SJCRH30 (cell line): ENCODE results near the gene MAP3K2. TPM values are rescaled to one million over a fixed set of nuclear protein-coding genes. Genes with fewer than 3 reads are reported as not detected.

Experiments used
- DNase-seq, 2 experiments: peaks; one replicate each; pipeline ENCODE4 v3.0.0-alpha.2; 2015 to 2020
- H3K27ac ChIP-seq: fragments of 250-450 bp; sonication (Bioruptor Pico); 2 replicates; pipeline ENCODE4 v1.5.1; 2020; ENCODE audit warnings: mild to moderate bottlenecking, moderate library complexity
- H3K27me3 ChIP-seq: fragments of 250-450 bp; sonication (Bioruptor Pico); 2 replicates; pipeline ENCODE4 v1.5.1; 2020; ENCODE audit warnings: mild to moderate bottlenecking, moderate library complexity
- H3K36me3 ChIP-seq: fragments of 250-450 bp; sonication (Bioruptor Pico); 2 replicates; pipeline ENCODE4 v1.5.1; 2020; ENCODE audit warnings: mild to moderate bottlenecking, moderate library complexity
- H3K4me1 ChIP-seq: fragments of 250-450 bp; sonication (Bioruptor Pico); 2 replicates; pipeline ENCODE4 v1.5.1; 2020; ENCODE audit warnings: mild to moderate bottlenecking, moderate library complexity
- H3K4me3 ChIP-seq: fragments of 250-450 bp; sonication (Bioruptor Pico); 2 replicates; pipeline ENCODE4 v1.5.1; 2020; ENCODE audit warnings: mild to moderate bottlenecking, moderate library complexity
- H3K9me3 ChIP-seq: fragments of 250-450 bp; sonication (Bioruptor Pico); replicated peaks from 2 replicates; pipeline ENCODE4 v1.5.1; 2020; ENCODE audit warnings: mild to moderate bottlenecking, moderate library complexity
- total RNA-seq: library from RNA; depleted of rRNA; stranded (reverse); fragments of >200 nt; shearing (Covaris generic); gene quantifications from 2 replicates; pipeline ENCODE4 v1.2.3, GENCODE V29; 2014

Gene MAP3K2
- total RNA-seq, 1 experiment from 2014 or later, result 28.8 TPM

DNA sequence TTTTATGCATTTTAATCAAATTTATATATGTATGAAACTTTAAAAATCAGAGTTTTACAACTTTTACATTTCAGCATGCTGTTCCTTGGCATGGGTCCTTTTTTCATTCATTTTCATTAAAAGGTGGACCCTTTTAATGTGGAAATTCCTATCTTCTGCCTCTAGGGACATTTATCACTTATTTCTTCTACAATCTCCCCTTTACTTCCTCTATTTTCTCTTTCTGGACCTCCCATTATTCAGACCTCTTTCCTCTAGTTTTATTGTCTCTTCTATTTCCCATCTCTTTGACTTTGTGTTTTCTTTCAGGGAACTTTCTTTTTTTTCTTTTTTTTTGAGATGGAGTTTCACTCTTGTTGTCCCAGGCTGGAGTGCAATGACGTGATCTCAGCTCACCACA lies 36.1 kb upstream of the MAP3K2 start:
- DNase-seq, result no peak
- Histone ChIP-seq H3K36me3 (no peaks in the 10 kb centered on the region), H3K27me3 (no peaks in the 10 kb centered on the region), H3K27ac (no peak overlapping the region), H3K4me1 (no peaks in the 10 kb centered on the region; the same call in 1 of the 2 replicates), H3K4me3 (no peak overlapping the region), H3K9me3 (no peaks in the 10 kb centered on the region)

DNA sequence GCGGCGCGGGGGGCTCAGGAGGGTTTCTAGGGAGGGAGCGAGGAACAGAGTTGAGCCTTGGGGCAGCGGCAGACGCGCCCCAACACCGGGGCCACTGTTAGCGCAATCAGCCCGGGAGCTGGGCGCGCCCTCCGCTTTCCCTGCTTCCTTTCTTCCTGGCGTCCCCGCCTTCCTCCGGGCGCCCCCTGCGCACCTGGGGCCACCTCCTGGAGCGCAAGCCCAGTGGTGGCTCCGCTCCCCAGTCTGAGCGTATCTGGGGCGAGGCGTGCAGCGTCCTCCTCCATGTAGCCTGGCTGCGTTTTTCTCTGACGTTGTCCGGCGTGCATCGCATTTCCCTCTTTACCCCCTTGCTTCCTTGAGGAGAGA lies 35.7 kb upstream of the MAP3K2 start:
- Histone ChIP-seq H3K4me1 (no peaks in the 10 kb centered on the region), H3K27me3 (no peaks in the 10 kb centered on the region), H3K27ac (no peak overlapping the region), H3K4me3 (no peak overlapping the region), H3K36me3 (no peaks in the 10 kb centered on the region), H3K9me3 (no peaks in the 10 kb centered on the region)
- no peak for DNase-seq

DNA sequence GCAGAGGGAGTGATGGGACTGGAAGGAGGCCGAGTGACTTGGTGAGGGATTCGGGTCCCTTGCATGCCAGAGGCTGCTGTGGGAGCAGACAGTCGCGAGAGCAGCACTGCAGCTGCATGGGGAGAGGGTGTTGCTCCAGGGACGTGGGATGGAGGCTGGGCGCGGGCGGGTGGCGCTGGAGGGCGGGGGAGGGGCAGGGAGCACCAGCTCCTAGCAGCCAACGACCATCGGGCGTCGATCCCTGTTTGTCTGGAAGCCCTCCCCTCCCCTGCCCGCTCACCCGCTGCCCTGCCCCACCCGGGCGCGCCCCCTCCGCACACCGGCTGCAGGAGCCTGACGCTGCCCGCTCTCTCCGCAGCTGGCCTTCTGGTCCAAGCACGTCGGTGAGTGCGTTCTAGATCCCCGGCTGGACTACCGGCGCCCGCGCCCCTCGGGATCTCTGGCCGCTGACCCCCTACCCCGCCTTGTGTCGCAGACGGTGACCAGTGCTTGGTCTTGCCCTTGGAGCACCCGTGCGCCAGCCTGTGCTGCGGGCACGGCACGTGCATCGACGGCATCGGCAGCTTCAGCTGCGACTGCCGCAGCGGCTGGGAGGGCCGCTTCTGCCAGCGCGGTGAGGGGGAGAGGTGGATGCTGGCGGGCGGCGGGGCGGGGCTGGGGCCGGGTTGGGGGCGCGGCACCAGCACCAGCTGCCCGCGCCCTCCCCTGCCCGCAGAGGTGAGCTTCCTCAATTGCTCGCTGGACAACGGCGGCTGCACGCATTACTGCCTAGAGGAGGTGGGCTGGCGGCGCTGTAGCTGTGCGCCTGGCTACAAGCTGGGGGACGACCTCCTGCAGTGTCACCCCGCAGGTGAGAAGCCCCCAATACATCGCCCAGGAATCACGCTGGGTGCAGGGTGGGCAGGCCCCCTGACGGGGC lies 35.0 kb upstream of the MAP3K2 start:
- Histone ChIP-seq H3K4me3 (no peak overlapping the region), H3K9me3 (no peaks in the 10 kb centered on the region), H3K36me3 (no peaks in the 10 kb centered on the region), H3K4me1 (no peaks in the 10 kb centered on the region), H3K27ac (no peak overlapping the region), H3K27me3 (no peaks in the 10 kb centered on the region)
- no peak for DNase-seq

DNA sequence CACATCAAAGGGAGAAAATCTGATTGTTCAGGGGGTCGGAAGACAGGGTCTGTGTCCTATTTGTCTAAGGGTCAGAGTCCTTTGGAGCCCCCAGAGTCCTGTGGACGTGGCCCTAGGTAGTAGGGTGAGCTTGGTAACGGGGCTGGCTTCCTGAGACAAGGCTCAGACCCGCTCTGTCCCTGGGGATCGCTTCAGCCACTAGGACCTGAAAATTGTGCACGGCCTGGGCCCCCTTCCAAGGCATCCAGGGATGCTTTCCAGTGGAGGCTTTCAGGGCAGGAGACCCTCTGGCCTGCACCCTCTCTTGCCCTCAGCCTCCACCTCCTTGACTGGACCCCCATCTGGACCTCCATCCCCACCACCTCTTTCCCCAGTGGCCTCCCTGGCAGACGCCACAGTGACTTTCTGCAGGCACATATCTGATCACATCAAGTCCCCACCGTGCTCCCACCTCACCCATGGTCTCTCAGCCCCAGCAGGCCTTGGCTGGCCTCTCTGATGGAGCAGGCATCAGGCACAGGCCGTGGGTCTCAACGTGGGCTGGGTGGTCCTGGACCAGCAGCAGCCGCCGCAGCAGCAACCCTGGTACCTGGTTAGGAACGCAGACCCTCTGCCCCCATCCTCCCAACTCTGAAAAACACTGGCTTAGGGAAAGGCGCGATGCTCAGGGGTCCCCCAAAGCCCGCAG lies 34.2 kb upstream of the MAP3K2 start:
- H3K9me3 ChIP-seq, result no peaks in the 10 kb centered on the region
- H3K4me1 ChIP-seq, result peaks cover 2% of the 10 kb centered on the region
- no peak overlapping the region for H3K4me3 ChIP-seq
- no peaks in the 10 kb centered on the region for H3K27me3 ChIP-seq
- no peak overlapping the region for H3K27ac ChIP-seq
- no peak for DNase-seq
- no peaks in the 10 kb centered on the region for H3K36me3 ChIP-seq

DNA sequence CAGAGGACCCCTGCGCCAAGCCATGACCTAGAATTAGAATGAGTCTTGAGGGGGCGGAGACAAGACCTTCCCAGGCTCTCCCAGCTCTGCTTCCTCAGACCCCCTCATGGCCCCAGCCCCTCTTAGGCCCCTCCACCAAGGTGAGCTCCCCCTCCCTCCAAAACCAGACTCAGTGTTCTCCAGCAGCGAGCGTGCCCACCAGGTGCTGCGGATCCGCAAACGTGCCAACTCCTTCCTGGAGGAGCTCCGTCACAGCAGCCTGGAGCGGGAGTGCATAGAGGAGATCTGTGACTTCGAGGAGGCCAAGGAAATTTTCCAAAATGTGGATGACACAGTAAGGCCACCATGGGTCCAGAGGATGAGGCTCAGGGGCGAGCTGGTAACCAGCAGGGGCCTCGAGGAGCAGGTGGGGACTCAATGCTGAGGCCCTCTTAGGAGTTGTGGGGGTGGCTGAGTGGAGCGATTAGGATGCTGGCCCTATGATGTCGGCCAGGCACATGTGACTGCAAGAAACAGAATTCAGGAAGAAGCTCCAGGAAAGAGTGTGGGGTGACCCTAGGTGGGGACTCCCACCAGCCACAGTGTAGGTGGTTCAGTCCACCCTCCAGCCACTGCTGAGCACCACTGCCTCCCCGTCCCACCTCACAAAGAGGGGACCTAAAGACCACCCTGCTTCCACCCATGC lies 33.5 kb upstream of the MAP3K2 start:
- DNase-seq, result no peak
- Histone ChIP-seq H3K9me3 (no peaks in the 10 kb centered on the region), H3K4me3 (no peak overlapping the region), H3K27me3 (no peaks in the 10 kb centered on the region), H3K27ac (no peak overlapping the region), H3K4me1 (peaks cover 7% of the 10 kb centered on the region), H3K36me3 (no peaks in the 10 kb centered on the region)

DNA sequence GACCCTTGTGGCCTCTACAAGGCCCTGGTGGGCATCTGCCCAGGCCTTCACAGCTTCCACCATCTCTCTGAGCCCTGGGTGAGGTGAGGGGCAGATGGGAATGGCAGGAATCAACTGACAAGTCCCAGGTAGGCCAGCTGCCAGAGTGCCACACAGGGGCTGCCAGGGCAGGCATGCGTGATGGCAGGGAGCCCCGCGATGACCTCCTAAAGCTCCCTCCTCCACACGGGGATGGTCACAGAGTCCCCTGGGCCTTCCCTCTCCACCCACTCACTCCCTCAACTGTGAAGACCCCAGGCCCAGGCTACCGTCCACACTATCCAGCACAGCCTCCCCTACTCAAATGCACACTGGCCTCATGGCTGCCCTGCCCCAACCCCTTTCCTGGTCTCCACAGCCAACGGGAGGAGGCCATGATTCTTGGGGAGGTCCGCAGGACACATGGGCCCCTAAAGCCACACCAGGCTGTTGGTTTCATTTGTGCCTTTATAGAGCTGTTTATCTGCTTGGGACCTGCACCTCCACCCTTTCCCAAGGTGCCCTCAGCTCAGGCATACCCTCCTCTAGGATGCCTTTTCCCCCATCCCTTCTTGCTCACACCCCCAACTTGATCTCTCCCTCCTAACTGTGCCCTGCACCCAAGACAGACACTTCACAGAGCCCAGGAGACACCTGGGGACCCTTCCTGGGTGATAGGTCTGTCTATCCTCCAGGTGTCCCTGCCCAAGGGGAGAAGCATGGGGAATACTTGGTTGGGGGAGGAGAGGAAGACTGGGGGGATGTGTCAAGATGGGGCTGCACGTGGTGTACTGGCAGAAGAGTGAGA lies 32.5 kb upstream of the MAP3K2 start:
- no peak for DNase-seq
- Histone ChIP-seq H3K36me3 (no peaks in the 10 kb centered on the region), H3K4me1 (peaks cover 16% of the 10 kb centered on the region), H3K9me3 (no peaks in the 10 kb centered on the region), H3K27ac (no peak overlapping the region), H3K4me3 (no peak overlapping the region), H3K27me3 (no peaks in the 10 kb centered on the region)

DNA sequence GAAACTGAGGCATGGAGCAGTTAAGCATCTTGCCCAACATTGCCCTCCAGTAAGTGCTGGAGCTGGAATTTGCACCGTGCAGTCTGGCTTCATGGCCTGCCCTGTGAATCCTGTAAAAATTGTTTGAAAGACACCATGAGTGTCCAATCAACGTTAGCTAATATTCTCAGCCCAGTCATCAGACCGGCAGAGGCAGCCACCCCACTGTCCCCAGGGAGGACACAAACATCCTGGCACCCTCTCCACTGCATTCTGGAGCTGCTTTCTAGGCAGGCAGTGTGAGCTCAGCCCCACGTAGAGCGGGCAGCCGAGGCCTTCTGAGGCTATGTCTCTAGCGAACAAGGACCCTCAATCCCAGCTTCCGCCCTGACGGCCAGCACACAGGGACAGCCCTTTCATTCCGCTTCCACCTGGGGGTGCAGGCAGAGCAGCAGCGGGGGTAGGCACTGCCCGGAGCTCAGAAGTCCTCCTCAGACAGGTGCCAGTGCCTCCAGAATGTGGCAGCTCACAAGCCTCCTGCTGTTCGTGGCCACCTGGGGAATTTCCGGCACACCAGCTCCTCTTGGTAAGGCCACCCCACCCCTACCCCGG lies 31.8 kb upstream of the MAP3K2 start:
- no peak for DNase-seq
- Histone ChIP-seq H3K4me1 (peaks cover 19% of the 10 kb centered on the region), H3K4me3 (no peak overlapping the region), H3K27me3 (no peaks in the 10 kb centered on the region), H3K27ac (no peak overlapping the region), H3K9me3 (no peaks in the 10 kb centered on the region), H3K36me3 (no peaks in the 10 kb centered on the region)

DNA sequence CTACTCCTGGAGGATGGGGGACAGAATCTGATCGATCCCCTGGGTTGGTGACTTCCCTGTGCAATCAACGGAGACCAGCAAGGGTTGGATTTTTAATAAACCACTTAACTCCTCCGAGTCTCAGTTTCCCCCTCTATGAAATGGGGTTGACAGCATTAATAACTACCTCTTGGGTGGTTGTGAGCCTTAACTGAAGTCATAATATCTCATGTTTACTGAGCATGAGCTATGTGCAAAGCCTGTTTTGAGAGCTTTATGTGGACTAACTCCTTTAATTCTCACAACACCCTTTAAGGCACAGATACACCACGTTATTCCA lies 31.3 kb upstream of the MAP3K2 start:
- no peak overlapping the region for H3K27ac ChIP-seq
- H3K4me1 ChIP-seq, result peaks cover 19% of the 10 kb centered on the region
- H3K27me3 ChIP-seq, result no peaks in the 10 kb centered on the region
- no peaks in the 10 kb centered on the region for H3K36me3 ChIP-seq
- no peak for DNase-seq
- H3K4me3 ChIP-seq, result no peak overlapping the region
- no peaks in the 10 kb centered on the region for H3K9me3 ChIP-seq

DNA sequence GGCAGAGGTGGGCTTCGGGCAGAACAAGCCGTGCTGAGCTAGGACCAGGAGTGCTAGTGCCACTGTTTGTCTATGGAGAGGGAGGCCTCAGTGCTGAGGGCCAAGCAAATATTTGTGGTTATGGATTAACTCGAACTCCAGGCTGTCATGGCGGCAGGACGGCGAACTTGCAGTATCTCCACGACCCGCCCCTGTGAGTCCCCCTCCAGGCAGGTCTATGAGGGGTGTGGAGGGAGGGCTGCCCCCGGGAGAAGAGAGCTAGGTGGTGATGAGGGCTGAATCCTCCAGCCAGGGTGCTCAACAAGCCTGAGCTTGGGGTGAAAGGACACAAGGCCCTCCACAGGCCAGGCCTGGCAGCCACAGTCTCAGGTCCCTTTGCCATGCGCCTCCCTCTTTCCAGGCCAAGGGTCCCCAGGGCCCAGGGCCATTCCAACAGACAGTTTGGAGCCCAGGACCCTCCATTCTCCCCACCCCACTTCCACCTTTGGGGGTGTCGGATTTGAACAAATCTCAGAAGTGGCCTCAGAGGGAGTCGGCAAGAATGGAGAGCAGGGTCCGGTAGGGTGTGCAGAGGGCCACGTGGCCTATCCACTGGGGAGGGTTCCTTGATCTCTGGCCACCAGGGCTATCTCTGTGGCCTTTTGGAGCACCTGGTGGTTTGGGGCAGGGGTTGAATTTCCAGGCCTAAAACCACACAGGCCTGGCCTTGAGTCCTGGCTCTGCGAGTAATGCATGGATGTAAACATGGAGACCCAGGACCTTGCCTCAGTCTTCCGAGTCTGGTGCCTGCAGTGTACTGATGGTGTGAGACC lies 30.7 kb upstream of the MAP3K2 start, which contains the start of gene PROC:
Gene PROC (plus strand): TSS at position 128 of the 812 bp plus-strand sequence. CDS start 1,516 bp downstream, outside the sequence.
- H3K27ac ChIP-seq, result no peak within 1 kb of the TSS
- no peak for DNase-seq
- no peaks in the 10 kb centered on the region for H3K27me3 ChIP-seq
- no peak within 1 kb of the TSS for H3K4me3 ChIP-seq
- H3K4me1 ChIP-seq, result peaks cover 24% of the 10 kb centered on the region
- H3K9me3 ChIP-seq, result no peaks in the 10 kb centered on the region; the same call in 1 of the 2 replicates
- H3K36me3 ChIP-seq, result no peaks in the 10 kb centered on the region

DNA sequence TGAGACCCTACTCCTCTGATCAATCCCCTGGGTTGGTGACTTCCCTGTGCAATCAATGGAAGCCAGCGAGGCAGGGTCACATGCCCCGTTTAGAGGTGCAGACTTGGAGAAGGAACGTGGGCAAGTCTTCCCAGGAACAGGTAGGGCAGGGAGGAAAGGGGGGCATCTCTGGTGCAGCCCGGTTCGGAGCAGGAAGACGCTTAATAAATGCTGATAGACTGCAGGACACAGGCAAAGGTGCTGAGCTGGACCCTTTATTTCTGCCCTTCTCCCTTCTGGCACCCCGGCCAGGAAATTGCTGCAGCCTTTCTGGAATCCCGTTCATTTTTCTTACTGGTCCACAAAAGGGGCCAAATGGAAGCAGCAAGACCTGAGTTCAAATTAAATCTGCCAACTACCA lies 29.6 kb upstream of the MAP3K2 start:
- no peak overlapping the region for H3K27ac ChIP-seq
- peaks cover 8% of the 10 kb centered on the region for H3K9me3 ChIP-seq
- DNase-seq, result no peak
- no peak overlapping the region for H3K4me3 ChIP-seq
- H3K36me3 ChIP-seq, result no peaks in the 10 kb centered on the region
- H3K4me1 ChIP-seq, result peaks cover 25% of the 10 kb centered on the region
- H3K27me3 ChIP-seq, result no peaks in the 10 kb centered on the region

DNA sequence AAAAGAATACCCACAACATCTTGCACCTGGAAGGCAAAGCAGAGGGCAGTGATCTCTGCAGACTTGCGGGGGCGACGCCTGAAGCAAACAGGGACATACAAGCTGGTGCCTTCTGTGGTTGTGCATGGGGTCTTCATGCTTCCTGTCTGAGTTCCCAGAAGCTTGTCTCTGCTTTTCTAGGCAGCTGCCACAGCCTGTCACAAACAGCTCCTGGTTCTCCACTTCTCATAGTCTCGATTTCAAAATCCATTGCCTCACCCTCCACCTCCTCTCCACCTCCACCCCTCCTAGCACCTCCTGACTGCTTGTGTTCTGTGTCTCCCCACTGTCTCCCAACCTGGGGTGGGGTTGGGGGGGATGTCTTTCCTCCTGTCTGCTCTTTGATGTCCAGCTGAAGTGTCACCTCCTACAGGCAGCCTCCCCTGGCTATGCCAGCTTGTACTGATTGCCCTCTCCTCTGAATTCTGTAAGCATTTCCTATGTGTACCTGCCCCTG lies 28.8 kb upstream of the MAP3K2 start:
- Histone ChIP-seq H3K4me1 (peaks cover 33% of the 10 kb centered on the region), H3K4me3 (peak overlapping the region; percentile 52), H3K36me3 (no peaks in the 10 kb centered on the region), H3K27ac (peak overlapping the region; percentile 51), H3K27me3 (no peaks in the 10 kb centered on the region), H3K9me3 (peaks cover 8% of the 10 kb centered on the region)
- DNase-seq, result peak; percentile 73 to 85

DNA sequence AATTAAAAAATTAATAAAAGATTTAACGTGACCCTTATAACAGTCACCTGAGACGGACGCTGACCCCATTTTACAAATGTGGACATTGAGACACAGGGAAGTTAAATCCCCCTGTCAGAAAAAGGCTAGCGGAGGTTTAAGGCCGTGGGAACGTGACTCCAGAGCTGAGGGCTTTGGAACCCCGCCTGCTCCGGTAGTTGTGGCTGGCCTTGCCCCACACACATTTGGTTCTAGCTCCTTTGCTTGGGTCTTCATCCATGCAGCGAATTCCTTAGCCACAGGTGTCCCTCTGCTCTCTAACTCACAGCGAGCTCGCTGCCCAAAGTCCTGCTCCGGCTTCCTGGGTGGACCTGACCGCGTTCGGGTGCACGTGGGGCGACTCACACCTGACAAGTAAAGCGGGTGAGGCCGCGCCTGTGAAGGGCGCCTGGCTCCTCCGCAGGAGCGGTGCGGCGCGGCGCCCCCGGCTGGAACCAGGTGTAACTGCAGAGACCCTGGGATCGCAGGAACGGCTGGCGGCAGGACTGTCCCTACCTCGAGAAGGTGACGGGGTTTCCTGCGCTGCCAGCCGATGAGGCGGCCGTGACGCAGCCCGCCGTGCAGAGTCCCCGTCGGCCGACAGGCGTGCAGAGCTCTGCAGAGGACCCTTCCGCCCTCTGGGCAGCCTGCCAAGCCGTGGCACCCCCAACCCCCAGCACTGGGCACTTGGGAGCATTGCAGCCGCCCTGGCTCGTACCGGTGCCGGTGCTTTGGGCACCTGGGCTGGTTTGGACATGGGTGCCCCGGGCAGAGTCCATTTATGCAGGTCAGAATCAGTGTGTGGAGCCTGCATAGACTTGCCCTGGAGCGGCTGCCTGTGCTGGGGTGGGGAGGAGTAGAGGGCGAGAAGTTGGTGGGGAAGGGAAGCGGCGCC lies 28.1 kb upstream of the MAP3K2 start:
- H3K27me3 ChIP-seq, result no peaks in the 10 kb centered on the region
- peak overlapping the region; percentile 51 for H3K27ac ChIP-seq
- H3K4me1 ChIP-seq, result peaks cover 40% of the 10 kb centered on the region
- no peaks in the 10 kb centered on the region for H3K36me3 ChIP-seq
- peaks cover 8% of the 10 kb centered on the region for H3K9me3 ChIP-seq
- peak overlapping the region; percentile 52 for H3K4me3 ChIP-seq
- peak; percentile 48 to 57 for DNase-seq
